ENCODE measurements around the gene ZNF273. TPM values are rescaled to one million over a fixed set of nuclear protein-coding genes. Genes with fewer than 3 reads are reported as not detected.

Gene ZNF273
- total RNA-seq, 1 experiment from 2014 or later = 22.0 TPM

GRCh38 chr7:64869121-64869725, 33.9 kb upstream of the ZNF273 start:
- H3K9me3 ChIP-seq (ENCODE audit: low read length) = no peaks in the 10 kb centered on the region
- H3K4me3 ChIP-seq (ENCODE audit: low read length) = no peak overlapping the region
- no peaks in the 10 kb centered on the region for H3K9me2 ChIP-seq (replicated peaks; ENCODE audit: insufficient read depth, low read length)
- no peaks in the 10 kb centered on the region for H3K27me3 ChIP-seq (ENCODE audit: low read length)
- H3K4me2 ChIP-seq (ENCODE audit: low read depth, low read length, poor library complexity, severe bottlenecking) = no peak overlapping the region
- H3K27ac ChIP-seq (ENCODE audit: low read length) = no peak overlapping the region
- no peaks in the 10 kb centered on the region for H3K79me2 ChIP-seq (ENCODE audit: low read length)
- no peak overlapping the region for H3K9ac ChIP-seq (ENCODE audit: low read length)
- H4K20me1 ChIP-seq (ENCODE audit: insufficient read depth, low read depth, low read length) = no peaks in the 10 kb centered on the region
- DNase-seq = no peak
- no peak overlapping the region for H2AFZ ChIP-seq (ENCODE audit: low read length)
- no peaks in the 10 kb centered on the region for H3K36me3 ChIP-seq (ENCODE audit: insufficient read depth, low read length)
- H3K4me1 ChIP-seq (ENCODE audit: low read length) = no peaks in the 10 kb centered on the region; the same call in 1 of the 2 replicates

GRCh38 chr7:64869912-64870562, 33.0 kb upstream of the ZNF273 start:
- Histone ChIP-seq H3K27ac (ENCODE audit: low read length) (no peak overlapping the region), H3K79me2 (ENCODE audit: low read length) (no peaks in the 10 kb centered on the region), H3K9ac (ENCODE audit: low read length) (no peak overlapping the region), H3K27me3 (ENCODE audit: low read length) (no peaks in the 10 kb centered on the region), H3K9me3 (ENCODE audit: low read length) (no peaks in the 10 kb centered on the region), H3K4me1 (ENCODE audit: low read length) (no peaks in the 10 kb centered on the region; the same call in 1 of the 2 replicates), H4K20me1 (ENCODE audit: insufficient read depth, low read depth, low read length) (no peaks in the 10 kb centered on the region), H3K4me3 (ENCODE audit: low read length) (no peak overlapping the region), H3K9me2 (replicated peaks; ENCODE audit: insufficient read depth, low read length) (no peaks in the 10 kb centered on the region), H3K4me2 (ENCODE audit: low read depth, low read length, poor library complexity, severe bottlenecking) (no peak overlapping the region), H2AFZ (ENCODE audit: low read length) (no peak overlapping the region), H3K36me3 (ENCODE audit: insufficient read depth, low read length) (no peaks in the 10 kb centered on the region)
- no peak for DNase-seq

GRCh38 chr7:64870656-64871055, 32.4 kb upstream of the ZNF273 start:
- no peak overlapping the region for H2AFZ ChIP-seq (ENCODE audit: low read length)
- H4K20me1 ChIP-seq (ENCODE audit: insufficient read depth, low read depth, low read length) = no peaks in the 10 kb centered on the region
- DNase-seq = no peak
- no peaks in the 10 kb centered on the region for H3K9me2 ChIP-seq (replicated peaks; ENCODE audit: insufficient read depth, low read length)
- H3K4me2 ChIP-seq (ENCODE audit: low read depth, low read length, poor library complexity, severe bottlenecking) = no peak overlapping the region
- no peaks in the 10 kb centered on the region for H3K36me3 ChIP-seq (ENCODE audit: insufficient read depth, low read length)
- no peaks in the 10 kb centered on the region for H3K9me3 ChIP-seq (ENCODE audit: low read length)
- H3K9ac ChIP-seq (ENCODE audit: low read length) = no peak overlapping the region
- no peak overlapping the region for H3K4me3 ChIP-seq (ENCODE audit: low read length)
- no peak overlapping the region for H3K27ac ChIP-seq (ENCODE audit: low read length)
- H3K4me1 ChIP-seq (ENCODE audit: low read length) = no peaks in the 10 kb centered on the region; the same call in 1 of the 2 replicates
- no peaks in the 10 kb centered on the region for H3K27me3 ChIP-seq (ENCODE audit: low read length)
- H3K79me2 ChIP-seq (ENCODE audit: low read length) = no peaks in the 10 kb centered on the region

GRCh38 chr7:64871761-64872160, 31.3 kb upstream of the ZNF273 start:
- H3K27ac ChIP-seq (ENCODE audit: low read length) = no peak overlapping the region
- no peak overlapping the region for H3K4me2 ChIP-seq (ENCODE audit: low read depth, low read length, poor library complexity, severe bottlenecking)
- no peaks in the 10 kb centered on the region for H3K79me2 ChIP-seq (ENCODE audit: low read length)
- H4K20me1 ChIP-seq (ENCODE audit: insufficient read depth, low read depth, low read length) = no peaks in the 10 kb centered on the region
- H3K9me2 ChIP-seq (replicated peaks; ENCODE audit: insufficient read depth, low read length) = no peaks in the 10 kb centered on the region
- H3K9ac ChIP-seq (ENCODE audit: low read length) = no peak overlapping the region
- DNase-seq = no peak
- H3K9me3 ChIP-seq (ENCODE audit: low read length) = no peaks in the 10 kb centered on the region
- H3K4me3 ChIP-seq (ENCODE audit: low read length) = no peak overlapping the region
- no peaks in the 10 kb centered on the region for H3K36me3 ChIP-seq (ENCODE audit: insufficient read depth, low read length)
- no peaks in the 10 kb centered on the region for H3K27me3 ChIP-seq (ENCODE audit: low read length)
- H3K4me1 ChIP-seq (ENCODE audit: low read length) = no peaks in the 10 kb centered on the region; the same call in 1 of the 2 replicates
- no peak overlapping the region for H2AFZ ChIP-seq (ENCODE audit: low read length)

- no peaks in the 10 kb centered on the region for H3K79me2 ChIP-seq (ENCODE audit: low read length)
- no peaks in the 10 kb centered on the region for H3K9me2 ChIP-seq (replicated peaks; ENCODE audit: insufficient read depth, low read length)
- H3K27ac ChIP-seq (ENCODE audit: low read length) = no peak overlapping the region
- H3K4me2 ChIP-seq (ENCODE audit: low read depth, low read length, poor library complexity, severe bottlenecking) = no peak overlapping the region
- no peaks in the 10 kb centered on the region for H3K36me3 ChIP-seq (ENCODE audit: insufficient read depth, low read length)
- peaks cover 1% of the 10 kb centered on the region for H3K4me1 ChIP-seq (ENCODE audit: low read length)
- H3K9ac ChIP-seq (ENCODE audit: low read length) = no peak overlapping the region
- H3K4me3 ChIP-seq (ENCODE audit: low read length) = no peak overlapping the region
- DNase-seq = no peak
- no peaks in the 10 kb centered on the region for H4K20me1 ChIP-seq (ENCODE audit: insufficient read depth, low read depth, low read length)
- H2AFZ ChIP-seq (ENCODE audit: low read length) = no peak overlapping the region
- no peaks in the 10 kb centered on the region for H3K9me3 ChIP-seq (ENCODE audit: low read length)
- no peaks in the 10 kb centered on the region for H3K27me3 ChIP-seq (ENCODE audit: low read length)
These were observed 30.5 kb upstream of the ZNF273 start for GRCh38 chr7:64872351-64873154.

- H4K20me1 ChIP-seq (ENCODE audit: insufficient read depth, low read depth, low read length) = no peaks in the 10 kb centered on the region
- no peaks in the 10 kb centered on the region for H3K79me2 ChIP-seq (ENCODE audit: low read length)
- H3K9me2 ChIP-seq (replicated peaks; ENCODE audit: insufficient read depth, low read length) = no peaks in the 10 kb centered on the region
- H2AFZ ChIP-seq (ENCODE audit: low read length) = no peak overlapping the region
- no peaks in the 10 kb centered on the region for H3K36me3 ChIP-seq (ENCODE audit: insufficient read depth, low read length)
- no peak for DNase-seq
- H3K27me3 ChIP-seq (ENCODE audit: low read length) = no peaks in the 10 kb centered on the region
- H3K4me1 ChIP-seq (ENCODE audit: low read length) = peaks cover 5% of the 10 kb centered on the region
- H3K9ac ChIP-seq (ENCODE audit: low read length) = no peak overlapping the region
- H3K4me3 ChIP-seq (ENCODE audit: low read length) = no peak overlapping the region
- H3K27ac ChIP-seq (ENCODE audit: low read length) = no peak overlapping the region
- H3K4me2 ChIP-seq (ENCODE audit: low read depth, low read length, poor library complexity, severe bottlenecking) = no peak overlapping the region
- no peaks in the 10 kb centered on the region for H3K9me3 ChIP-seq (ENCODE audit: low read length)
These were observed 29.9 kb upstream of the ZNF273 start for GRCh38 chr7:64873155-64873500.

- no peaks in the 10 kb centered on the region for H3K9me2 ChIP-seq (replicated peaks; ENCODE audit: insufficient read depth, low read length)
- H3K4me2 ChIP-seq (ENCODE audit: low read depth, low read length, poor library complexity, severe bottlenecking) = no peak overlapping the region
- DNase-seq = no peak
- H3K79me2 ChIP-seq (ENCODE audit: low read length) = no peaks in the 10 kb centered on the region
- H4K20me1 ChIP-seq (ENCODE audit: insufficient read depth, low read depth, low read length) = no peaks in the 10 kb centered on the region
- no peak overlapping the region for H3K27ac ChIP-seq (ENCODE audit: low read length)
- H3K27me3 ChIP-seq (ENCODE audit: low read length) = no peaks in the 10 kb centered on the region
- no peaks in the 10 kb centered on the region for H3K9me3 ChIP-seq (ENCODE audit: low read length)
- H3K4me3 ChIP-seq (ENCODE audit: low read length) = no peak overlapping the region
- H3K36me3 ChIP-seq (ENCODE audit: insufficient read depth, low read length) = no peaks in the 10 kb centered on the region
- no peak overlapping the region for H3K9ac ChIP-seq (ENCODE audit: low read length)
- H3K4me1 ChIP-seq (ENCODE audit: low read length) = peaks cover 5% of the 10 kb centered on the region
- H2AFZ ChIP-seq (ENCODE audit: low read length) = no peak overlapping the region
These were observed 29.6 kb upstream of the ZNF273 start for GRCh38 chr7:64873517-64873916.

GRCh38 chr7:64874114-64874513, 29.0 kb upstream of the ZNF273 start:
- Histone ChIP-seq H3K9ac (ENCODE audit: low read length) (no peak overlapping the region), H3K4me3 (ENCODE audit: low read length) (no peak overlapping the region), H3K9me2 (replicated peaks; ENCODE audit: insufficient read depth, low read length) (no peaks in the 10 kb centered on the region), H3K9me3 (ENCODE audit: low read length) (no peaks in the 10 kb centered on the region), H3K27me3 (ENCODE audit: low read length) (no peaks in the 10 kb centered on the region), H2AFZ (ENCODE audit: low read length) (no peak overlapping the region), H3K36me3 (ENCODE audit: insufficient read depth, low read length) (no peaks in the 10 kb centered on the region), H3K79me2 (ENCODE audit: low read length) (no peaks in the 10 kb centered on the region), H4K20me1 (ENCODE audit: insufficient read depth, low read depth, low read length) (no peaks in the 10 kb centered on the region), H3K4me2 (ENCODE audit: low read depth, low read length, poor library complexity, severe bottlenecking) (no peak overlapping the region), H3K27ac (ENCODE audit: low read length) (no peak overlapping the region), H3K4me1 (ENCODE audit: low read length) (peaks cover 5% of the 10 kb centered on the region)
- no peak for DNase-seq
